Keratinocyte (primary cell): ENCODE data around the gene TUSC1. TPM values are rescaled to one million over a fixed set of nuclear protein-coding genes. Genes with fewer than 3 reads are reported as not detected.
"Not testable (repeated sequence)": the region's sequence is repeated elsewhere in the genome, so short reads cannot be mapped to it uniquely, and the experiment has no call there.

Experiments used
- DNase-seq: peaks from one replicate; pipeline ENCODE4 v3.0.0-alpha.2; 2011; ENCODE audit warnings: low read depth, missing footprints, low spot score
- FAIRE-seq: peaks from 2 replicates; lab custom pipeline; 2011; peaks lifted over from hg19 to GRCh38; lab: Jason Lieb, UNC
- H2AFZ ChIP-seq: 2 replicates; pipeline ENCODE4 v1.6.0; 2012; ENCODE audit warnings: low read length, control low read depth, inconsistent platforms; ENCODE audit not compliant: control insufficient read depth
- H3K27ac ChIP-seq: 2 replicates; pipeline ENCODE4 v1.5.1; 2011; ENCODE audit warnings: low read length; ENCODE audit not compliant: control insufficient read depth, insufficient read depth
- H3K27me3 ChIP-seq: 3 replicates; pipeline ENCODE4 v1.6.0; 2011; ENCODE audit warnings: low read length; ENCODE audit not compliant: control insufficient read depth, insufficient read depth; ENCODE audit errors: extremely low read depth
- H3K36me3 ChIP-seq, 2 experiments: 2 replicates in 1 of 2; 3 replicates in 1 of 2; pipeline ENCODE4 v1.5.1; 2011; ENCODE audit warnings: low read length in 2 of 2, mild to moderate bottlenecking in 1 of 2; ENCODE audit not compliant: control insufficient read depth in 2 of 2, insufficient read depth in 2 of 2; ENCODE audit errors: extremely low read depth in 1 of 2
- H3K4me1 ChIP-seq: 3 replicates; pipeline ENCODE4 v1.5.1; 2011; ENCODE audit warnings: low read length; ENCODE audit not compliant: control insufficient read depth, insufficient read depth; ENCODE audit errors: extremely low read depth
- H3K4me2 ChIP-seq: 3 replicates; pipeline ENCODE4 v1.6.0; 2011; ENCODE audit warnings: low read depth, low read length; ENCODE audit not compliant: control insufficient read depth, insufficient read depth; ENCODE audit errors: extremely low read depth
- H3K4me3 ChIP-seq, 3 experiments: fragments of 200-600 bp in 1 of 3; sonication (generic) in 1 of 3; 2 replicates in 2 of 3; 3 replicates in 1 of 3; pipeline ENCODE4 v1.5.1; 2011 to 2016; ENCODE audit warnings: low read length in 3 of 3, mild to moderate bottlenecking in 3 of 3, control low read depth in 2 of 3, inconsistent platforms in 1 of 3, low read depth in 1 of 3, mixed read lengths in 1 of 3, mixed run types in 1 of 3, moderate library complexity in 1 of 3; ENCODE audit not compliant: control insufficient read depth in 2 of 3, insufficient read depth in 2 of 3; ENCODE audit errors: extremely low read depth in 1 of 3
- H3K79me2 ChIP-seq: 2 replicates; pipeline ENCODE4 v1.6.0; 2012; ENCODE audit warnings: low read length; ENCODE audit not compliant: control insufficient read depth, insufficient read depth
- H3K9ac ChIP-seq: 3 replicates; pipeline ENCODE4 v1.6.0; 2011; ENCODE audit warnings: low read length; ENCODE audit not compliant: control insufficient read depth, insufficient read depth; ENCODE audit errors: extremely low read depth
- H3K9me1 ChIP-seq: 3 replicates; pipeline ENCODE4 v1.6.0; 2011; ENCODE audit warnings: low read length; ENCODE audit not compliant: control insufficient read depth, insufficient read depth; ENCODE audit errors: extremely low read depth
- H3K9me3 ChIP-seq: 2 replicates; pipeline ENCODE4 v1.5.1; 2012; ENCODE audit warnings: low read depth, low read length; ENCODE audit not compliant: control insufficient read depth
- H4K20me1 ChIP-seq: 3 replicates; pipeline ENCODE4 v1.6.0; 2011; ENCODE audit warnings: low read length; ENCODE audit not compliant: control insufficient read depth, insufficient read depth; ENCODE audit errors: extremely low read depth
- CTCF ChIP-seq, 3 experiments: IDR thresholded peaks in 1 of 3; conservative IDR thresholded peaks in 1 of 3; optimal IDR thresholded peaks in 1 of 3; 2 replicates in 2 of 3; 3 replicates in 1 of 3; pipeline versions ENCODE3 to v1.5.1; 2011; ENCODE audit warnings: low read length in 3 of 3, mild to moderate bottlenecking in 3 of 3, moderate library complexity in 2 of 3, control low read depth in 1 of 3, inconsistent platforms in 1 of 3; ENCODE audit not compliant: insufficient read depth in 2 of 3; ENCODE audit errors: extremely low read depth in 1 of 3
- EZH2 ChIP-seq: IDR thresholded peaks from one replicate; pipeline ENCODE4 v1.6.1; 2012; ENCODE audit warnings: inconsistent platforms, mild to moderate bottlenecking, low read length, moderate library complexity
- dilution Hi-C: fragments of 300-500 bp; cut with MboI; formaldehyde crosslinking; loops from one replicate; pipeline ENCODE4 v1.7.0; 2020; ENCODE audit warnings: low sequenced_read_pairs; ENCODE audit not compliant: extremely low pct_ligation_motif_present
- polyA plus RNA-seq, 5 experiments: library from polyadenylated mRNA; depleted of rRNA in 3 of 5; stranded (reverse) in 3 of 5; stranded (forward) in 1 of 5; unstranded in 1 of 5; fragments of >200 nt; gene quantifications; 1 replicate in 1 of 5; 2 replicates in 3 of 5; 3 replicates in 1 of 5; pipeline versions ENCODE4 v1.2.1 to v1.2.3, GENCODE V29; 2011 to 2012; ENCODE audit warnings: missing spikeins in 2 of 5, low read depth in 1 of 5, low replicate concordance in 1 of 5

Gene TUSC1
- polyA plus RNA-seq, 1 donor (not counting 4 experiments of a cell fraction or from before 2014, with no cell fraction given), result 6.6 TPM

DNA sequence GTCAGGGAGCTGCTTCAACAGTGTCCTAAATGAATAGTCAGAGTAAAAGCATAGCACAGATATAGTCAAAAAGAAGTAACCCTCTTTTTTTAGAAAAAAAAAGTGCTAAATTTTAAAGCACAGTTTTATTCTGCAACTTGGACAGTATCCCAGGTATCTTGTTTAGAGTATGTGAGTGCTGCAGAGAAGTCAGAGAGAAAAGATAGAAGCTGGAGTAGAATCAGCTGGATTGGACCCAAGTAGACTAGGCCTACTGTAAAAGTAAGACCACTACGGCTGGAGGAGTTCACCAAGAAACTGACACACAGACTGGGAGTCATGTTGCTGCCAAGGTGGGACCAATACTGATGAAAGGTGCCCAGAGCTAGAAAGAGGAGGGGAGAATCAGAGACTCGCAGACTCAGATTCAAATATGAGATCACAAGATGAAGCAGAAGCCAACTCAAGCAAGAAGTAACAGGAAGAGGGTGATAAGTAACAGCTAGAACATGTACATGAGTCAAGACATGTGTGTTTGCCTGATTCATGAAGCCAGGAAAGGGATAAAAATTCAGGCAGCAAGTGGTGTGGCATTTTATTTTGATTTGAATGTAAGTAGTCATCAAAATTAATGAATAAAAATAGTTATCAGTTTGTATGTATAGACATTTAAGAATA is 25.6 kb upstream of the TUSC1 start:
- Histone ChIP-seq H3K27me3 (no peaks in the 10 kb centered on the region), H3K4me1 (peaks cover 10% of the 10 kb centered on the region), H3K27ac (peak overlapping the region; percentile 5), H2AFZ (peak overlapping the region; percentile 57), H3K79me2 (no peaks in the 10 kb centered on the region), H3K9ac (no peak overlapping the region), H3K36me3 (no peaks in the 10 kb centered on the region), H3K4me2 (peak overlapping the region; percentile 33), H3K9me1 (no peaks in the 10 kb centered on the region), H3K4me3 (no peak overlapping the region), H4K20me1 (no peaks in the 10 kb centered on the region), H3K9me3 (no peaks in the 10 kb centered on the region)
- no peak for TF ChIP-seq CTCF (optimal IDR thresholded peaks at IDR 0.05 in 1 of 3, IDR thresholded peaks at IDR 0.05 in 1 of 3, conservative IDR thresholded peaks at IDR 0.05 in 1 of 3; ENCODE audit: extremely low read depth in 1 of 3, insufficient read depth in 2 of 3, low read length in 3 of 3)
- dilution Hi-C loops, result no loop called here
- DNase-seq (no peak), FAIRE-seq (peak; percentile 65)

DNA sequence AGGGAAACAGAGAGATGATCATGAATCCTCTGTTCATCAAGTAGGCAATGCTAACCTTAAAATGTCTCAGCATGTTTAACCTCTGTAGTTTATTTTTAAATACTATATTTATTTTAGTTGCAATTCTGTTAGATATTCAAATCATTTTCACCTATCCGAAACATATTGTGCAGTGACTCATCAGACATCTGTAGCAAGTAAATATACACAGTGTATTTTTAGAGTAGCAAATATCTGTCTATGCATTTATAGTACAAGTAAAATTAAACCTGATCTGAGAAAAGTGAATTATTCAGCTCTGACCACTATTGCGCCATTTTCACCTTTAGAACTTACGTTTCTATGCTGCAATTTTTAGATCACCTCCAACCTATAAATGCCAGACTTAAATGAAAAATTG is 24.3 kb upstream of the TUSC1 start:
- Histone ChIP-seq H3K27ac (no peak overlapping the region), H3K4me1 (peaks cover 10% of the 10 kb centered on the region), H3K4me3 (no peak overlapping the region), H3K9me3 (no peaks in the 10 kb centered on the region), H3K27me3 (no peaks in the 10 kb centered on the region), H3K9ac (no peak overlapping the region), H4K20me1 (no peaks in the 10 kb centered on the region), H3K36me3 (no peaks in the 10 kb centered on the region), H3K4me2 (no peak overlapping the region), H2AFZ (no peak overlapping the region), H3K79me2 (no peaks in the 10 kb centered on the region), H3K9me1 (no peaks in the 10 kb centered on the region)
- FAIRE-seq, result no peak
- no peak for TF ChIP-seq CTCF (optimal IDR thresholded peaks at IDR 0.05 in 1 of 3, IDR thresholded peaks at IDR 0.05 in 1 of 3, conservative IDR thresholded peaks at IDR 0.05 in 1 of 3; ENCODE audit: extremely low read depth in 1 of 3, insufficient read depth in 2 of 3, low read length in 3 of 3)
- TF ChIP-seq EZH2, result no peak
- no peak for DNase-seq
- dilution Hi-C loops, result no loop called here

DNA sequence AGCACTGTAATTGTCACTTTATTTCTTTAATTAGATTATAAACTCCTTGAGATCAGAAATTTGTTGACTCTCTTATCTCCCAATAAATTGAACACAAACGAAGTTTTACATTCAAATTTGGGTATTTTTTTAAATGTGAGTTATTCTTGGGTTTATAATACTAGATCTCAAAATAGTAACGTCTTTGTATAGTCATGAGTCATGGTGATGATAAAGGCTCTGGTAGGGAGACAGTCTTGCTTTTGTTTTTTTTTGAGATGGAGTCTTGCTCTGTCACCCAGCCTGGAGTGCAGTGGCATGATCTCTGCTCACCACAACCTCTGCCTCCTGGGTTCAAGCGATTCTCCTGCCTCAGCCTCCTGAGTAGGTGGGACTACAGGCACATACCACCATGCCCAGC is 22.7 kb upstream of the TUSC1 start:
- H4K20me1 ChIP-seq, H3K4me2 ChIP-seq, H3K27me3 ChIP-seq, DNase-seq, H3K36me3 ChIP-seq, dilution Hi-C loops, H3K79me2 ChIP-seq, H3K4me3 ChIP-seq, H3K9ac ChIP-seq, H3K27ac ChIP-seq, H3K9me3 ChIP-seq, H2AFZ ChIP-seq, H3K9me1 ChIP-seq, H3K4me1 ChIP-seq: not testable (repeated sequence)
- peak; percentile 39 for FAIRE-seq
